Germinal center (tissue), 1 donor: ENCODE measurements around the gene UBE2E3.
"Not testable (repeated sequence)": the region's sequence is repeated elsewhere in the genome, so short reads cannot be mapped to it uniquely, and the experiment has no call there.

Source experiments
- DNase-seq: peaks from one replicate; pipeline ENCODE4 v3.0.0; 2012; ENCODE audit warnings: mixed read lengths, low spot score

The UBE2E3 gene

DNA sequence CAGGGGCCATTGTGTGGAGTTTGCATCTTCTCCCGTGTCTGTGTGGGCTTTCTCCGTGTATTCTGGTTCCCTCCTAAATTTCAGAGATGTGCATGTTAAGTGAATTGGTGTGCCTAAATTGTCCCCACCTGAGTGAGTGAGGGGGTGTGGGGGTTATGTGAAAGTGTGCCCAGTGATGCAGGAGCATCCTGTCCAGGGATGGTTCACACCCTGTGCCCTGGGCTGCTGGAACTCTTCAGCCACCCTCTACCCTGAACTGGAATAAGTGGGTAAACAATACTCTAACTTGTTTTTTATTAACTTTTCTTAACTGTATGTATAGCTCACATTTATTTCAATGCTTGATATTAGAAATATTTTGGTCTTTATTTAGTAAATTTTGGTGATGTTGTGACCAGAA is 56.0 kb downstream of the UBE2E3 start:
- no peak for DNase-seq

DNA sequence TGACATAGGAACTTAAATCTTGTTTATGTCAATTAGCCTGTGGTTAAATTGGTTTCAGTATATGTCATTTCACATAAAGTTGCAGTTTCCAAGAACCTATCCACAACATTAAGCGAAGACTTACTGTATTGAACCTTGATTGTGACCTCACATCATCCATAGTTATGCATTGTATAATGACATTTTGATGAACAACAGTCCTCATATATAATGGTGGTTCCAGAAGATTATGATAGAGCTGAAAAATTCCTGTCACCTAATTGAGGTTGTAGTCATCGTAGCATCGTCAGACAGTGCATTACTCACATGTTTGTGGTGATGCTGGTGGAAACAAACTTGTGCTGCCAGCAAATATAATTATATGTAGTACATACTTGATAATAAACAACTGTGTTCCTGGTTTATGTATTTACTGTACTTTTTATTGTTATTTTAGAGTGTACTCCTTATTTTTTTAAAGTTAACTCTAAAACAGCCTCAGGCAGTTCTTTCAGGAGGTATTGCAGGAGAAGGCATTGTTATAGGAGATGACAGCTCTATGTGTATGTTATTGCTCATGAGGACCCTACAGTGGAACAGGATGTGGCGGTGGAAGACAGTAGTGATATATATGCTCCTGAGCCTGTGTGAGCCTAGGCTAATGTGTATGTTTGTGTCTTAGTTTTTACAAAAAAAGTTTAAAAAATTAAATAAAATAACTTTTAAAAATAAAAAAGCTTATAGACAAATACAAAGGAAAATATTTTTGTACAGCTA is 56.6 kb downstream of the UBE2E3 start:
- no peak for DNase-seq

DNA sequence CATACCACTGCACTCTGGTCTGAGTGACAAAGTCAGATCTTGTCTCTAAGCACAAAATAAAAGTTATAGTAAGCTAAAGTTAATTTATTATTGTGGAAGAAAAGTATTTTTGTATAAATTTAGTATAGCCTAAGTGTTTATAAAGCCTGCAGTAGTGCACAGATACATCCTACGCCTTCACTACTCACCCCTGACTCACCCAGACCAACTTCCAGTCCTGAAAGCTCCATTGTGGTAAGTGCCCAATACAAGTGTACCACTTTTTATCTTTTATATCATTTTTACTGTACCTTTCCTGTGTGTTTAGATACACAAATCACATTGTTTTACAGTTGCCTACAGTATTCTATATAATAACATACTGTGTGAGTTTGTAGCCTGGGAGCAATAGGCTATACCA is 57.5 kb downstream of the UBE2E3 start:
- DNase-seq = no peak

DNA sequence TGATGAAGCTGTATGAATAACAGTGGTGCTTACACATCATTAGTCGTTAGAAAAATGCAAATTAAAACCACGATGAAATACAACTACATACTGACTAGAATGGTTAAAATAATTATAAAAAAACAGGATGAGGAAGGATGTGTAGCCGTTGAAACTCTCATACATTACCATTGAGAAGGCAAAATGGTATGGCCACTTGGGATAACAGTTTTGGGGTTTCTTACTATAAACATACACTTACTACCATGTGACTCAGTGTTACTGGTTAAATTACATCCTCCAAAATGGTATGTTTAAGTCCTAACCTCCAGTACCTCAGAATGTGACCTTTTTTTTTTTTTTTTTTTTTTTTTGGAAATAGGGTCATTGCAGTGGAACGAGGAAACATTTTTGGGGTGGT is 58.4 kb downstream of the UBE2E3 start:
- no peak for DNase-seq

DNA sequence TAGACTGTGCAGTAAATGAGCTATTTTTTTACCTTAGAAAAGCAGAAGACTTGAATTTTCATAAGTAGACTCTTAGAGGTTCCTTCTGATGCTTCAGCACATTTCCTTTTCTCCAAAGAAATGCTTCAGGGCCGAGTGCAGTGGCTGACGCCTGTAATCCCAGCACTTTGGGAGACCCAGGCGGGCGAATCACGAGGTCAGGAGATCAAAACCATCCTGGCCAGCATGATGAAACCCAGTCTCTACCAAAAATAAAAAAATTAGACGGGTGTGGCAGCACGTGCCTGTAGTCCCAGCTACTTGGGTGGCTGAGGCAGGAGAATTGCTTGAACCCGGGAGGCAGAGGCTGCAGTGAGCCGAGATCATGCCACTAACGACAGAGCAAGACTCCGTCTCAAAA is 60.4 kb downstream of the UBE2E3 start:
- DNase-seq = not testable (repeated sequence)

GRCh38 chr2:181041661-181042060 is 61.3 kb downstream of the UBE2E3 start:
- DNase-seq = no peak

DNA sequence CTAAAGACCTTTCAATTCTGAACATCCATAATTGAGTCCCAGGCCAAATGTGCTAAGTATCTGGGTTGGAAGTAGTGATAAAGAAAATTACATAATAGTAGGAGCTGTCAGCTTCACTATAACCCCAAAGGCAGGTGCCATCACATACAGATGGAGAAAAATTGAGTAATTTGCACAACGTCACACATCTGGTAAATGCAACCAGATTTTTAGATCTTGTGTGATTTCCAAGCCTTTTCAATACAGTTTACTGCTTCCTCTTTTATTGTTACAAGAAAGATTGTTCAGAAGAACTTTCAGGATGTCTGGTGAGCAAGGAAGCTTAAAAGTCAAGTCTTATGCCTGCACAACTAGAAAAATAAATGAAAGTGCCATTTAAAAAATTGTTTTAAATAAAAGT is 62.3 kb downstream of the UBE2E3 start:
- no peak for DNase-seq

GRCh38 chr2:181046833-181047232 is 66.4 kb downstream of the UBE2E3 start:
- no peak for DNase-seq

DNA sequence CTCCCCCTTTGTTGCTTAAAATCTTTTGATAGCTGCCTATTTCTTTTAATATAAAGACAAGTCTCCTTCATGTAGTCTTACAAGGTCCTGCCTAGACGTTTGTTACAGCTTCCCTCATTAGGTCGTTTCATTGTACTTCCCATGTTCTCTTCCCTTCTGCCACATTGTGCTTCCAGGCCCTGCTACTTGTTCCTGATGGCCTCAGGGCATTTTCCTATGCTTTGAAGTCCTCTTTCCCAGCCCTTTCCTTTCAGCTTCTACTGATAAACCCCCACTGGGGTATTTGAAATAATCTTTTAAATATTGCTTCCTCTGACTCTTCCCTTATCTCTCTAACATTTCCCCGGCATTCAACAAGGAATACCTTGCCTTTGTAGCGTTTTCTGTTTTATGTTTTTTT is 67.4 kb downstream of the UBE2E3 start:
- no peak for DNase-seq

- DNase-seq = no peak
Measured at GRCh38 chr2:181051861-181052522, 71.6 kb downstream of the UBE2E3 start.

- DNase-seq = no peak
Measured at GRCh38 chr2:181052523-181052891, 72.1 kb downstream of the UBE2E3 start.

DNA sequence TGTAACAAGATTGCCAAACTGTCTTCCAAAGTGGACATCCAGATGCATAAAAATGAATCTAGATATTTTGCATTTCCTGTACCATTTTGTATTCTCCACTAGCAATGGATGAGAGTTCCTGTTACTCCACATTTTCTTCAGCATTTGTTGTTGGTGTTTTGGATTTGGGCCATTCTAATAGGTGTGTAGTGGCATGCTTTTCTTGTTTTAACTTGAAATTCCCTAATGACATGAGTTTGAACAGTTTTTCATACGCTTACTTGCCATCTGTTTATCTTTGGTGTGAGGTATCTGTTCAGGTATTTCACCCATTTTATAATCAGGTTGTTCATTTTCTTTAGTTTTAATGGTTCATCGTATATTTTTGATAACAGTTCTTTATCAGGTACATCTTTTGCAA is 73.9 kb downstream of the UBE2E3 start:
- no peak for DNase-seq

DNA sequence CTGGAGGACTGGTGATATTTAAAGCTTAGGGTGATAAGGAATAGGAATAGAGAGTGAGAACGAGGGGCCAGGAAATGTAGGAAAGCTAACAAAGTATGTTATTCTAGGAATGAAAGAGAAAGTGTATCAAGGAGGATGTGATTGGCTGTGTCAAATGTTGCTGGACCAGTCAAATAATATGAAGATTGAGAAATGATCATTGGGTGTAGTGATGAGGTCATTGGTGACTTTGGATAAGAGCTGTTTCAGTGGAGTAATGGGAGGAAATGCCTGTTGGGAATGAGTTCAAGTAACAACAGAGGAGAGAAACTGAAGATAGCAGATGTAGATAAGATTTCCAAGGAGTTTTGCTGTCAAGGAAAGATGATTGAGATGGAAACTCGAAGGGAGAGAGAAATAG is 74.4 kb downstream of the UBE2E3 start:
- no peak for DNase-seq

GRCh38 chr2:181058378-181059269 is 78.2 kb downstream of the UBE2E3 start:
- DNase-seq = peak; percentile 14

- DNase-seq = no peak
Measured at GRCh38 chr2:181063696-181064095, 83.3 kb downstream of the UBE2E3 start.

GRCh38 chr2:181065458-181065857 is 85.1 kb downstream of the UBE2E3 start:
- no peak for DNase-seq

- no peak for DNase-seq
Measured at GRCh38 chr2:181066333-181066732, 85.9 kb downstream of the UBE2E3 start.

DNA sequence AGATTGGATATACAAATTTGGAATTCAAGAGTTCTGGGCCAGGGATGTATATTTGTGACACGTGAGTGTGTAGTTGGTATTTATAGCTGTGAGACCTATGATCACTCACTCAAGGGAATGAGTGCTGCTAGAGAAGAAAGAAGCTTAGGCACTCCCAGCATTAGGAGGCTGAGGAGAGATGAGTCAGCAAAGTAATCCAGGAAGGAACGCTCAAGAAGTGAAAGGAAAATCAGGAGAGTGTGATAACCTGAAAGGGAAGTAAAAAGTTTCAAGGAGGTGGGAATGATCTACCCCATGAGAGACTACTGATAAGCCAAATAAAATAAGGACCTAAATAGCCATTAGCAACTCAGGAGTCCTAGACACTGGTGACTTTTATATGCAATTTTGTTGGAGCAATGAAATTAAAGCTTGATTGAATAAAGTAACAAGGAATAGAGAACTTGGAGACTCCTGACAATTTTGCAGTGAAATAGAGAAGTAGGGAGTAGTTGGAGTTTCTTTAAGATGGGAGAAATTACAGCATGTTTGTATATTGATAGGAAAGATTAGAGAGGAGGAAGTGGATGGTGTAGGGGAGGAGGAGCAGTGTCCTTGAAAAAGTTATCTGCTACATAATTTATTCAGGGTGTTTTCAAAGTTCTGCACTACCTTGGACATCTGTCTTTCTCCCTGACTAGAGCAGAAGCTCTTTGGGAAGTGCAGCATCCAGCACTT is 89.9 kb downstream of the UBE2E3 start:
- DNase-seq = no peak

DNA sequence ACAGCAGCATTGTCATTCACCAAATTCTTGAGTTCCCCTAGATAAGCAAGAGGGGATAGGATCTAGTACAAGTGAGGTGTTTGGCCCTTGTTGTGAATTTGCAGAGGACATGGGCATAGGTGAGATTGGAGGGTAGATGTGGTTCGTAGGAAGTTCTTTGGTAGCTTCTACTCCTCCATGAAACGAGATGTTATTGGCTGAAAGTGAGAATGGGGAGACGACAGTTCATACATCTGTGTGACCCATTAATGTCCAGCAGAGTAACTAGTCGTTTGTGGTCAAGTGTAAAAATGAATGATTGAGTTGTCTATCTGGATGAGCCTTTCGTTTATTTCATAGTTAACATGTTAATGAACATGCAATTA is 90.4 kb downstream of the UBE2E3 start:
- no peak for DNase-seq

DNA sequence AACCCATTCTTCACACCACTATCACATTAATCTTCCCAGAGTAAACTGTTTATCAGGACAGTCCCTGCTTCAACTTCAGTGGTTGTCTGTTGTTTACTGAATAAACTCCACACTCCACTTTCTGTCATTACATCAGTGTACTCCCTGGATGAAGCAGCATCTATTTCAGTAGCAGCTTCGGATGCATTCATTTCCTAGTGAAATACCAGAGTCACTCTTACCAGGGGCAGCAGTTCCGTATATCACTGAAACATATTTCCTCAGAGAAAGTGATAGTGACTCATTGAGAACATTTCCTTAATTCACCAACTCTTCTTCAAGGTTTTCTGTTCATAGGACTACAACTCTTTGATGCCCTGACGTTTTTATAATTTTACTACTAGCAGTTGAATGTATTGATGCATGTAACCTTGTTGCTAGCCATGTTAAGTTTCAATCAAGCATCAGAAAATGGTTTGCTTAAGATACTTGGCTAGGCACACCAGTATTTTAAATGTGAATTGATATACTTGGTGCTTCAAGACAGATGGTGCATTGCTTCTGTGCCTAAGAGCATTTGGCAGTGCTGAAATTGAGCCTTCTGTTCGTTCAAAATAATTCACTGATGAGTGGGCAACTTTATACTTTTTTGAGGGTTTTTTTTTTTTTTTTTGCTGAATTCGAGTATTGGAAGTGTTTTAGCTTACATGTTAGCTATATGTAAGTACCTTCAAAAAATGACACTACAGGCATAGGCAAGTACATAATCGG is 92.3 kb downstream of the UBE2E3 start:
- no peak for DNase-seq

- DNase-seq = no peak
Measured at GRCh38 chr2:181073896-181074295, 93.5 kb downstream of the UBE2E3 start.

DNA sequence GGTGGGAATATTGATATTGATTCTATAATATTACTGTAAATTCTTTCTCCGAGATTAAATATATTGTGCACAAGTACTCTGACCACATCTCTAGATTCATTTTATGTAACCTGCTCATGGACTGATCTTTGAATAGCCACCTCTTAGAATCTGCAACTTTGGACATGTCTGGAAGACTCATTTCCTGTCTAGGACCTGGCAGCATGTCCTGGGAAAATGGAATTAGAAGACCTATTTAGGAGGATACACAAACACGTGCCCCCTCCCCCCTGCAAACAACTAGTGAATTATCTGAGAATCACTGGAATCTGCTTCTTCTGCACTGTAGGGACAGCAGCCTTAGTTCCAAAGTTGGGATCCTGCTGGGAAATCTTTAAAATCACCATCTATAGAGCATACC is 94.1 kb downstream of the UBE2E3 start:
- no peak for DNase-seq
